NB4 (cell line): ENCODE measurements around the gene ETDC.

Experiments used
- DNase-seq: peaks from one replicate; pipeline ENCODE4 v3.0.0; 2010; ENCODE audit warnings: low read depth
- H3K4me3 ChIP-seq: one replicate; pipeline ENCODE4 v1.5.1; 2011; ENCODE audit warnings: mild to moderate bottlenecking, low read depth, low read length, moderate library complexity
- MYC ChIP-seq: IDR thresholded peaks from 2 replicates; pipeline ENCODE4 v1.6.1; 2011; ENCODE audit warnings: low read depth, low read length
- POLR2A ChIP-seq: IDR thresholded peaks from 2 replicates; pipeline ENCODE4 v1.6.1; 2011; ENCODE audit warnings: mild to moderate bottlenecking; ENCODE audit not compliant: insufficient read length; ENCODE audit errors: extremely low read depth
- TF ChIP-seq, protein P1 (sequence below): IDR thresholded peaks from 2 replicates; pipeline ENCODE4 v1.6.1; 2011; ENCODE audit warnings: low read depth, low read length
- TF ChIP-seq, protein P2 (sequence below): IDR thresholded peaks from one replicate; pipeline ENCODE4 v1.5.1; 2012; ENCODE audit warnings: low read depth, low read length

ETDC gene

DNA sequence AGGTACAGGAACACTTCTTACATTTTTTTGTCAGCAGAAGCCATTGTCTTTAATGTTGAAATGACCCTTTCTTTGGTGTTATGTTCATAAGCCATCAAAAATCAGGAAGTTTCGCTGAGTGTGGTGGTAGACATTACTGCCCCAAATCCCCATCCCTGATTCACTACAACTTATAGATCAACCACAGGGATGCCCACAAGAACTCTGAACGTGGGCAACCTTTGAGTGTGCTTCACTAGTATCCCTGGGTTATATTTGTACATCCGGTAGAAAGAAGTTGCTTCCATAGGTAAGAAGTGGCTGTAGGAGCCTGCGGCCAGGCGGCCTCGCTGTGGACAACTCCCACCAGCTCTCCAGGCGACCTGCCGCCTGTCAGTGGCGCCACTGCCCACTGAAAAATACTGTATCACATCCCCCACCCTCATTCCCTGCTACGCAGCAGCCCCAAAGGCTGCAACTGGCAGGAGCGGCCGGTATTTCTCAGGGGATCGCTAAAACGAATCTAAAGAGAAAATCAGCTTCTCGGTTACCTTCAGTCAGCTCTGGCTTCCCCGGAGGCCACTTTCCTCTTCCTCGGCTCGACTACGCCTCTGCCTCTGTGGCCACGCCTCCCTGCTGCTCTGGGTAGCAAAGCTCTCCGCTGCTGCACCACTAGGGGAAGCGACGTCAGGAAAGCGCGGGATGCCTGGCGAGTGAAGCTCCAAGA is 13.9 kb upstream of the ETDC start:
- no peak for TF ChIP-seq MYC
- TF ChIP-seq, protein P1, sequence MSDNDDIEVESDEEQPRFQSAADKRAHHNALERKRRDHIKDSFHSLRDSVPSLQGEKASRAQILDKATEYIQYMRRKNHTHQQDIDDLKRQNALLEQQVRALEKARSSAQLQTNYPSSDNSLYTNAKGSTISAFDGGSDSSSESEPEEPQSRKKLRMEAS, result no peak
- no peak for TF ChIP-seq POLR2A
- no peak overlapping the region for H3K4me3 ChIP-seq
- no peak for DNase-seq

DNA sequence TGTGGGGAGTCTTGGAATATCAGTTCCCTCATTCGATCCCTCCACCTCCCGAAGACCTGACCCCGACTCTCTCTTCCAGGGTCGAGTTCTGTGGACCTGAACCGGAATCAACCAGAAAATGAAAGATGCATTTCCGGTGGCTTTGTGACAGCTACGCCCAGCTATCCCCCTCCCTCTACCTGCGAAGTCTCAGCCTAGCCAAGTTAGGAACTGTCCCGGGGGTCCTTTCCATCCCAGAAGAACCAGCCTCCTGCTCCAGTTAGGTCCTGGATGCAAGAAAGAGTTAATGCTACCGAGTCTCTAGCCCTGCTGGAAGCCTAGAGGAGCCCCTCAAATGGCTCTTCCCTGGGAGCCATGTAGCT is 13.4 kb upstream of the ETDC start:
- TF ChIP-seq, protein P2, sequence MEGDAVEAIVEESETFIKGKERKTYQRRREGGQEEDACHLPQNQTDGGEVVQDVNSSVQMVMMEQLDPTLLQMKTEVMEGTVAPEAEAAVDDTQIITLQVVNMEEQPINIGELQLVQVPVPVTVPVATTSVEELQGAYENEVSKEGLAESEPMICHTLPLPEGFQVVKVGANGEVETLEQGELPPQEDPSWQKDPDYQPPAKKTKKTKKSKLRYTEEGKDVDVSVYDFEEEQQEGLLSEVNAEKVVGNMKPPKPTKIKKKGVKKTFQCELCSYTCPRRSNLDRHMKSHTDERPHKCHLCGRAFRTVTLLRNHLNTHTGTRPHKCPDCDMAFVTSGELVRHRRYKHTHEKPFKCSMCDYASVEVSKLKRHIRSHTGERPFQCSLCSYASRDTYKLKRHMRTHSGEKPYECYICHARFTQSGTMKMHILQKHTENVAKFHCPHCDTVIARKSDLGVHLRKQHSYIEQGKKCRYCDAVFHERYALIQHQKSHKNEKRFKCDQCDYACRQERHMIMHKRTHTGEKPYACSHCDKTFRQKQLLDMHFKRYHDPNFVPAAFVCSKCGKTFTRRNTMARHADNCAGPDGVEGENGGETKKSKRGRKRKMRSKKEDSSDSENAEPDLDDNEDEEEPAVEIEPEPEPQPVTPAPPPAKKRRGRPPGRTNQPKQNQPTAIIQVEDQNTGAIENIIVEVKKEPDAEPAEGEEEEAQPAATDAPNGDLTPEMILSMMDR, result no peak
- TF ChIP-seq, protein P1, result no peak
- no peak for TF ChIP-seq MYC
- TF ChIP-seq POLR2A, result no peak
- no peak for DNase-seq
- no peak overlapping the region for H3K4me3 ChIP-seq

DNA sequence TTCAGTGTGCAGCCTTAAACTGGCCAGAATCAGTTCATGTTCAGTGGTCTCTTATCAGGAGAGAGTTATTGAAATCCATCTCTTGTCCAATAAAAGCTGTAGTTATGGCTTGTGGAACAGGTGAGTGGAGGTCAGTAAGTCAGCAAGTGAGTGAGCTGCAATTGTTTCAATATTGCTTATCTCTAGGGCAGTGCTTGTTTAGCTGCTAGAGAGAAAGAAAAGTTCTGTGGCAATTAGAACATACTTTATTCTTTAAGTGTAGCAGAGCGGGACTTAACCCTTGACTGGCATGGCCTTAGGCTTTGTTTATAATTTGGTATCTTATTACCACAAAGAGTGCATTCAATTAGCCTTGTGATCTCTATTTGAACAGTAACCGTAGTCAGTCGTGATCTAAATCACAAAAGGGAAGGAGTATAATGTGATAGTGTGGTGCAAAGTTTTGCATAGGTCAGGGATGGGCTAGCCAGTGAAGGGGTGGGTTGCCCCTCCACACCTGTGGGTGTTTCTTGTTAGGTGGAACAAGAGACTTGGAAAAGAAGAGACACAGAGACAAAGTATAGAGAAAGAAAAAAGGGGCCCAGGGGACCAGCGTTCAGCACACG is 6.9 kb upstream of the ETDC start:
- H3K4me3 ChIP-seq, result no peak overlapping the region
- DNase-seq, result no peak
- TF ChIP-seq, protein P2, result no peak
- TF ChIP-seq POLR2A, result no peak
- TF ChIP-seq, protein P1, result no peak
- TF ChIP-seq MYC, result no peak

DNA sequence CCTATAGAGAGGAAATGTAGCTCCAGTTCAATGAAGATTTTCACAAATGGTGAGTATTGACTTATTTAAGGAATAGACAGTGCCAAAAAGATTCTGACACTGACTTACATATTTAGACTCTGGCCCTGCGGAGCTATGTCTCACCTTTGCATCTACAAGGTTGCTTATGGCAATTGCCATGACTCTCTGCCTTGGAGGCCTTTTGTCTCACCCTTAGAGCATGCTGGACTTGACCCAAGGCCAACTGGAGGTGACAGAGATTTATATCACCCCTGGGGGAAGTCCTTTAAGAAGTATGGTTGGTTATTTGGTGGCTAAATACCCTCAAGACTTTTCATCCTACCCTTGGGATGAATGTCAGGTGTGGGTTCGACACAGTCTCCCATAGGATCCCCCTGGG is 4.5 kb upstream of the ETDC start:
- no peak overlapping the region for H3K4me3 ChIP-seq
- DNase-seq, result no peak
- TF ChIP-seq MYC (no peak), POLR2A (no peak)
- TF ChIP-seq, protein P2, result no peak
- TF ChIP-seq, protein P1, result no peak

DNA sequence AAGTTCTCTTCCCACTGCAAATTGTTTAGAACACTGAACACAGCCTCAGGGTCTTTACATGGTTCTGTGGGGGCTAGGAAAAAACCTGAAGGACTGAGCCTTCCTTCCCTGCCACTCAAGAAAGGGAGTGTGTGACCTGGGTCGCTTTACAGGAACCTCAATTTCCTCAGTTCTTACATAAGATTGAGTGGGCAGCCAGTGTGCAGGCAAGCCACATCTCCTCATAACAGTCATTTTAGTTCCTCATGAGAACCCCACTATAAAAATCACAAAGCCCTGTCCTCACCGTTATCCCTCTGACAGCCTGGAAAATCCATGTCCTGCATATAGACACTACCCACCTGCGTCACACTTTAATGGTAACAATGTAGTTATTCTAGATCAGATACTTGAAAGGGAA is 2.1 kb upstream of the ETDC start:
- peak; percentile 56 for DNase-seq
- TF ChIP-seq, protein P1, result no peak
- TF ChIP-seq, protein P2, result no peak
- TF ChIP-seq POLR2A (no peak), MYC (no peak)
- H3K4me3 ChIP-seq, result no peak overlapping the region

DNA sequence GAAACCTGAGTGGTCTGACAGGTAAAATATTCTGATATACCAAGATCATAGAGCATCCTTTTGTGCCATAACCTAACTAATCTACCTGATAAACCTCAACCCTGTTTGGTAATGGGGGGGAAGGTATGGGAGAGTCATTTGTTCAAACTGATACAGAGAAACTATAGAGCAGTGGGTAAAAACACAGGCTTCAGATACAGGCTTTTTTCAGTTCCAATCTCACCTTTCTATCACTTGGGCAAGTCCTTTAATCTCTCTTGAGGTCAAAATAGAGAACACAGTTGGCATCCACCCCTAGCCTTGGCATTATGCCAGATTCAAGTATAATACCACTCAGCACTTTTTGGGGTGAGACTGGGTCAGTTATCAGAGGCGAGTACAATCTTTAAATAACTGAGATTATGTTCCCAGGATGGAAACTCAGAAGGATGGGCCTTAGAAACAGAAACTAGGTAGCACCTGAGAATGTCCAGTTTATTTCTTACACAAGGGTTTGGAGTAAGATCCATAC is 880 bp upstream of the ETDC start:
- no peak for DNase-seq
- TF ChIP-seq MYC, result no peak
- TF ChIP-seq POLR2A, result no peak
- TF ChIP-seq, protein P1, result no peak
- TF ChIP-seq, protein P2, result no peak
- no peak overlapping the region for H3K4me3 ChIP-seq
